SK-N-MC (cell line): ENCODE measurements around the gene ANP32A.

Source experiments
- EZH2 ChIP-seq: fragments of 200-600 bp; sonication (generic); IDR thresholded peaks from one replicate; pipeline ENCODE4 v1.6.1; 2017; ENCODE audit warnings: antibody characterized with exemption
- FOXP2 ChIP-seq: optimal IDR thresholded peaks from 2 replicates; pipeline ENCODE3; 2011; ENCODE audit warnings: mild to moderate bottlenecking, moderate library complexity; ENCODE audit not compliant: insufficient read depth; ENCODE audit errors: extremely low read length, control extremely low read depth
- POLR2AphosphoS5 ChIP-seq: IDR thresholded peaks from 2 replicates; pipeline ENCODE4 v1.6.1; 2012; ENCODE audit warnings: mild to moderate bottlenecking, low read depth, low read length, borderline replicate concordance

DNA sequence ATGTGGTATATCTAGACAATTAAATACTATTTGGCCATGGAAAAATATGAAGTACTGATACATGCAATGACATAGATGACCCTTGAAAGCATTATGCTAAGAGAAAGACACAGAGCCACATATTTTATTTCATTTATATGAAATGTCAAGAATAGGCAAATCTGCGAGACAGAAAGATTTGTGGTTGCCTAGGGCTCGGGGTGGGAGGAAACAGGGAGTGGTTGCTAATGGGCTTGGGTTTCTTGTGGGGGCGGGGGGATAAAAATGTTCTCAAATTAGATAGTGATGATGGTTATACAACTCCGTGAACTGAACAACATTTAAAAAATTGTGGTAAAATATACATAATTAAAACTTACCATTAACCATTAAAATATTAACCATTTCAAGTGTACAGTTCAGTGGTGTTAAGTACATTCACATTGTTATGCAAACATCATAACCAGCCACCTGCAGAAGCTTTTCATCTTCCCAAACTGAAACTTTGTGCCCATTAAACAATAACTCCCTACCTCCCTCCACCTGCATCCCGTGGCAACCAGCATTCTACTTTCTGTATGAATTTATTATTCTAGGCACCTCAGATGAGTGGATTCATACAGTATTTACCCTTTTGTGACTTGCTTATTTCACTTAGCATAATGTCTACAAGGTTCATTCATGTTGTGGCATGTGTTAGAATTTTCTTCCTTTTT lies 24.3 kb upstream of the ANP32A start:
- TF ChIP-seq POLR2AphosphoS5 (no peak), EZH2 (no peak), FOXP2 (no peak)
